ENCODE data around the gene ARHGAP5. TPM values are rescaled to one million over a fixed set of nuclear protein-coding genes. Genes with fewer than 3 reads are reported as not detected.

The ARHGAP5 gene
- total and polyA plus RNA-seq, 2 donors (not counting 1 experiment from before 2014, with no cell fraction given): 6.4 to 65.0 TPM

- no peak for TF ChIP-seq EZH2 (IDR thresholded peaks at IDR 0.05; ENCODE audit: borderline replicate concordance, insufficient read depth, low read depth, low read length, poor library complexity, severe bottlenecking)
- TF ChIP-seq, protein P1, sequence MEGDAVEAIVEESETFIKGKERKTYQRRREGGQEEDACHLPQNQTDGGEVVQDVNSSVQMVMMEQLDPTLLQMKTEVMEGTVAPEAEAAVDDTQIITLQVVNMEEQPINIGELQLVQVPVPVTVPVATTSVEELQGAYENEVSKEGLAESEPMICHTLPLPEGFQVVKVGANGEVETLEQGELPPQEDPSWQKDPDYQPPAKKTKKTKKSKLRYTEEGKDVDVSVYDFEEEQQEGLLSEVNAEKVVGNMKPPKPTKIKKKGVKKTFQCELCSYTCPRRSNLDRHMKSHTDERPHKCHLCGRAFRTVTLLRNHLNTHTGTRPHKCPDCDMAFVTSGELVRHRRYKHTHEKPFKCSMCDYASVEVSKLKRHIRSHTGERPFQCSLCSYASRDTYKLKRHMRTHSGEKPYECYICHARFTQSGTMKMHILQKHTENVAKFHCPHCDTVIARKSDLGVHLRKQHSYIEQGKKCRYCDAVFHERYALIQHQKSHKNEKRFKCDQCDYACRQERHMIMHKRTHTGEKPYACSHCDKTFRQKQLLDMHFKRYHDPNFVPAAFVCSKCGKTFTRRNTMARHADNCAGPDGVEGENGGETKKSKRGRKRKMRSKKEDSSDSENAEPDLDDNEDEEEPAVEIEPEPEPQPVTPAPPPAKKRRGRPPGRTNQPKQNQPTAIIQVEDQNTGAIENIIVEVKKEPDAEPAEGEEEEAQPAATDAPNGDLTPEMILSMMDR (IDR thresholded peaks at IDR 0.05): no peak
- H3K9me3 Mint-ChIP-seq (ENCODE audit: insufficient read depth): no peaks in the 10 kb centered on the region
- Histone ChIP-seq H3K79me2 (ENCODE audit: control insufficient read depth, insufficient read depth, low read length) (no peaks in the 10 kb centered on the region), H3K36me3 (replicated peaks in 1 of 2; ENCODE audit: control extremely low read depth in 1 of 2, control insufficient read depth in 1 of 2, extremely low read depth in 1 of 2, insufficient read depth in 2 of 2, low read length in 1 of 2) (peaks cover 4 to 51% of the 10 kb centered on the region in 2 experiments), H3K27me3 (replicated peaks in 1 of 4; ENCODE audit: control extremely low read depth in 1 of 4, control insufficient read depth in 3 of 4, insufficient read depth in 4 of 4, low read length in 3 of 4) (no peaks in the 10 kb centered on the region), H3K4me2 (replicated peaks; ENCODE audit: low read depth, low read length, poor library complexity, severe bottlenecking) (no peak overlapping the region), H2AFZ (ENCODE audit: insufficient read depth, low read depth, low read length, poor library complexity, severe bottlenecking) (no peak overlapping the region), H3K9ac (ENCODE audit: low read length) (no peak overlapping the region), H3K9me3 (ENCODE audit: control extremely low read depth in 1 of 3, control insufficient read depth in 2 of 3, insufficient read depth in 1 of 3, low read length in 2 of 3) (no peaks in the 10 kb centered on the region), H3K4me1 (ENCODE audit: control insufficient read depth in 2 of 2, insufficient read depth in 2 of 2, low read length in 2 of 2) (no peaks in the 10 kb centered on the region), H4K20me1 (ENCODE audit: control insufficient read depth, insufficient read depth, low read length, poor library complexity, severe bottlenecking) (peaks cover 2% of the 10 kb centered on the region), H3K27ac (ENCODE audit: low read length in 2 of 2) (no peak overlapping the region), H3K4me3 (ENCODE audit: control extremely low read depth in 1 of 5, extremely low read depth in 1 of 5, insufficient read depth in 1 of 5, low read depth in 2 of 5, low read length in 4 of 5) (no peak overlapping the region)
- CTCF ChIA-PET: no interaction called here
- ATAC-seq (ENCODE audit: low read depth) (no peak), DNase-seq (no peak)
- 100% methylated on average over 1 of the region's 2 CpGs for WGBS (ENCODE audit: insufficient coverage)
- no peaks in the 10 kb centered on the region for H3K4me1 Mint-ChIP-seq
- POLR2A ChIA-PET: no interaction called here
- H3K4me3 Mint-ChIP-seq: no peak overlapping the region
- intact Hi-C loops (cut with micrococcal nuclease): loop anchor here (10.0 kb wide), 1 partner anchor 54 kb away; the partner anchor contains the start of genes RNU6-7 and RNU6-8
- H3K27me3 Mint-ChIP-seq: no peaks in the 10 kb centered on the region
- H3K27ac Mint-ChIP-seq: no peak overlapping the region
Measured at GRCh38 chr14:32150392-32150791, 73.3 kb downstream of the ARHGAP5 start.

DNA sequence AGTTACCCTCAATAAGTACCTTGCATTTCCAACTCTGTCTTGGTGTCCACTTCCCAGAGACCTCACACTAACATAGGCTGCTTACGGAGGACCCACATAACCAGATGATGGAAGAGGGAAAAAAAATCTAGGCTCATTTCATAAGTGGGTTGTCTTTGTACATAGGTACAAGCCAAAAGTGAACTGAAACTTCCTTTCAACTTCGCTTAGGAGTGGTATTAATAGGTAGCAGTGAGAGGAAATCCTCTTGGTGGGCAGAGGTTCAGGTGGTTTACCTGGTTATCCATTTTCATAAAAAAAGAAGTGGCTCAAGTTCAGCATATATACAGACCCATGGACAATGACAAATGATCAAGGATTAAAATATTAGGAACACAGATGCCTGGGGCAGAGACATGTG, 88.9 kb downstream of the ARHGAP5 start:
- DNase-seq: peak; percentile 20
- H3K9me3 Mint-ChIP-seq (ENCODE audit: insufficient read depth): peaks cover 3% of the 10 kb centered on the region

More for the DNA sequence above, 88.9 kb downstream of the ARHGAP5 start:
- intact Hi-C loops (cut with micrococcal nuclease): no loop called here
- no peaks in the 10 kb centered on the region for H3K36me3 ChIP-seq (replicated peaks in 1 of 2; ENCODE audit: control extremely low read depth in 1 of 2, control insufficient read depth in 1 of 2, extremely low read depth in 1 of 2, insufficient read depth in 2 of 2, low read length in 1 of 2)
- Mint-ChIP-seq H3K27ac (no peak overlapping the region), H3K27me3 (no peaks in the 10 kb centered on the region), H3K4me3 (no peak overlapping the region), H3K4me1 (peaks cover 14% of the 10 kb centered on the region)
- H3K4me2 ChIP-seq (replicated peaks; ENCODE audit: low read depth, low read length, poor library complexity, severe bottlenecking): peak overlapping the region; percentile 12
- POLR2A ChIA-PET: no interaction called here
- no peak overlapping the region for H3K9ac ChIP-seq (ENCODE audit: low read length)
- ATAC-seq (ENCODE audit: low read depth): no peak
- H3K27me3 ChIP-seq (replicated peaks in 1 of 4; ENCODE audit: control extremely low read depth in 1 of 4, control insufficient read depth in 3 of 4, insufficient read depth in 4 of 4, low read length in 3 of 4): no peaks in the 10 kb centered on the region
- H3K27ac ChIP-seq (ENCODE audit: low read length in 2 of 2): no peak overlapping the region
- H3K79me2 ChIP-seq (ENCODE audit: control insufficient read depth, insufficient read depth, low read length): no peaks in the 10 kb centered on the region
- CTCF ChIA-PET: no interaction called here
- TF ChIP-seq EZH2 (IDR thresholded peaks at IDR 0.05; ENCODE audit: borderline replicate concordance, insufficient read depth, low read depth, low read length, poor library complexity, severe bottlenecking): no peak
- TF ChIP-seq, protein P1 (IDR thresholded peaks at IDR 0.05): no peak
- 0% methylated on average over 1 of the region's 2 CpGs for WGBS (ENCODE audit: insufficient coverage)
- H3K4me1 ChIP-seq (ENCODE audit: control insufficient read depth in 2 of 2, insufficient read depth in 2 of 2, low read length in 2 of 2): peaks cover 12 to 13% of the 10 kb centered on the region in 2 donors
- H3K4me3 ChIP-seq (ENCODE audit: control extremely low read depth in 1 of 5, extremely low read depth in 1 of 5, insufficient read depth in 1 of 5, low read depth in 2 of 5, low read length in 4 of 5): no peak overlapping the region
- no peaks in the 10 kb centered on the region for H4K20me1 ChIP-seq (ENCODE audit: control insufficient read depth, insufficient read depth, low read length, poor library complexity, severe bottlenecking)
- peaks cover 0 to 5% (median 0%) of the 10 kb centered on the region in 3 donors for H3K9me3 ChIP-seq (ENCODE audit: control extremely low read depth in 1 of 3, control insufficient read depth in 2 of 3, insufficient read depth in 1 of 3, low read length in 2 of 3)
- H2AFZ ChIP-seq (ENCODE audit: insufficient read depth, low read depth, low read length, poor library complexity, severe bottlenecking): no peak overlapping the region

Data from B cell (primary cell).